ENCODE results near the gene INO80D.
"Not testable (repeated sequence)": the region's sequence is repeated elsewhere in the genome, so short reads cannot be mapped to it uniquely, and the experiment has no call there.

INO80D gene

GRCh38 chr2:206015746-206016145 is 70.2 kb downstream of the INO80D start:
- not testable (repeated sequence) for DNase-seq

GRCh38 chr2:206011795-206012194 is 74.2 kb downstream of the INO80D start:
- no peak for DNase-seq

- DNase-seq: no peak
These were observed 74.9 kb downstream of the INO80D start for GRCh38 chr2:206011018-206011614.

GRCh38 chr2:206004004-206004693 is 81.8 kb downstream of the INO80D start:
- peak; percentile 28 to 32 for DNase-seq

- no peak for DNase-seq
These were observed 83.5 kb downstream of the INO80D start for GRCh38 chr2:206002440-206002839.

- DNase-seq: no peak
These were observed 84.1 kb downstream of the INO80D start for GRCh38 chr2:206001912-206002311.

GRCh38 chr2:206000776-206001175 is 85.2 kb downstream of the INO80D start:
- no peak for DNase-seq

GRCh38 chr2:205998583-205998982 is 87.4 kb downstream of the INO80D start:
- no peak for DNase-seq

GRCh38 chr2:205996161-205996560 is 89.8 kb downstream of the INO80D start:
- DNase-seq: no peak

- no peak for DNase-seq
These were observed 90.7 kb downstream of the INO80D start for GRCh38 chr2:205995260-205995659.

- DNase-seq: no peak
These were observed 91.6 kb downstream of the INO80D start for GRCh38 chr2:205994344-205994743.

GRCh38 chr2:205990104-205990503 is 95.9 kb downstream of the INO80D start:
- DNase-seq: no peak

GRCh38 chr2:205989271-205990071 is 96.5 kb downstream of the INO80D start:
- DNase-seq: no peak

- not testable (repeated sequence) for DNase-seq
These were observed 97.3 kb downstream of the INO80D start for GRCh38 chr2:205988681-205989080.

- DNase-seq: no peak
These were observed 97.7 kb downstream of the INO80D start for GRCh38 chr2:205988274-205988673.

- DNase-seq: not testable (repeated sequence)
These were observed 99.6 kb downstream of the INO80D start for GRCh38 chr2:205986334-205986733.

GRCh38 chr2:205984381-205984780 is 101.6 kb downstream of the INO80D start:
- DNase-seq: no peak

- DNase-seq: no peak
These were observed 103.1 kb downstream of the INO80D start for GRCh38 chr2:205982776-205983327.

GRCh38 chr2:205978728-205979127 is 107.2 kb downstream of the INO80D start:
- not testable (repeated sequence) for DNase-seq

- not testable (repeated sequence) for DNase-seq
These were observed 108.3 kb downstream of the INO80D start for GRCh38 chr2:205977699-205978098.

GRCh38 chr2:205976934-205977659 is 108.9 kb downstream of the INO80D start:
- DNase-seq: not testable (repeated sequence)

GRCh38 chr2:205976120-205976814 is 109.7 kb downstream of the INO80D start:
- DNase-seq: no peak

Measured in activated T-cell treated with anti-CD3 and anti-CD28 coated beads, Interleukin-2, amount 50 U/mL, for 48 hours (primary cell).